Measurements from ENCODE around the gene GYPB.
"Not testable (repeated sequence)": the region's sequence is repeated elsewhere in the genome, so short reads cannot be mapped to it uniquely, and the experiment has no call there.

Gene GYPB

GRCh38 chr4:143974021-143974420, 45.2 kb downstream of the GYPB start:
- not testable (repeated sequence) for H3K9me3 ChIP-seq (ENCODE audit: insufficient read depth, low read depth, low read length); H3K4me3 ChIP-seq (ENCODE audit: low read length)

DNA sequence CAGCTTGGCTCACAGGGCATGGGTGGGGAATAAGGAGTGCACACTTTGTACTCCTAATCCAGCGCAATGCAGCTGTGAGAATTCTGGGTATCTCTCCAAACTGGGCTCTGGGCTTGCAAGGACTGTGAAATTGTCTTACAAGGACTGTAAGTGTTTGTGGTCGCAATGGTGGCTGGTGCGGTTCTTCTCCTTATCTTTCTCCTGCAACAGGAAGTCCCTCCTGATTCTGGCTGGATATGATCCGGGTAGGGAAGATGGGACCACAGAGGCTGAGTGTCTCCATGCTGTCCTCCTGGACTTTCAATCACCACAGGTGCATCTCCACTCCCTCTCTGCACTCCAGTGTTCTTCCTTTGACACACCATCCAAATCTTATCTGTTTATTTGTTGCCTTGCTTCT, 58.1 kb downstream of the GYPB start:
- H3K27ac ChIP-seq (ENCODE audit: low read length), result no peak overlapping the region
- no peaks in the 10 kb centered on the region for H3K9me3 ChIP-seq (ENCODE audit: insufficient read depth, low read depth, low read length)
- H3K36me3 ChIP-seq (ENCODE audit: insufficient read depth, low read depth, low read length), result no peaks in the 10 kb centered on the region
- no peaks in the 10 kb centered on the region for H3K4me1 ChIP-seq (ENCODE audit: insufficient read depth, low read length)
- no peaks in the 10 kb centered on the region for H3K27me3 ChIP-seq (ENCODE audit: insufficient read depth, low read length)
- no peak overlapping the region for H3K9ac ChIP-seq (ENCODE audit: low read depth, low read length)
- no peak overlapping the region for H3K4me3 ChIP-seq (ENCODE audit: low read length)

More at GRCh38 chr4:143974021-143974420, 45.2 kb downstream of the GYPB start:
- H3K4me1 ChIP-seq (ENCODE audit: insufficient read depth, low read length); H3K27me3 ChIP-seq (ENCODE audit: insufficient read depth, low read length); H3K36me3 ChIP-seq (ENCODE audit: insufficient read depth, low read depth, low read length); H3K27ac ChIP-seq (ENCODE audit: low read length); H3K9ac ChIP-seq (ENCODE audit: low read depth, low read length): not testable (repeated sequence)

DNA sequence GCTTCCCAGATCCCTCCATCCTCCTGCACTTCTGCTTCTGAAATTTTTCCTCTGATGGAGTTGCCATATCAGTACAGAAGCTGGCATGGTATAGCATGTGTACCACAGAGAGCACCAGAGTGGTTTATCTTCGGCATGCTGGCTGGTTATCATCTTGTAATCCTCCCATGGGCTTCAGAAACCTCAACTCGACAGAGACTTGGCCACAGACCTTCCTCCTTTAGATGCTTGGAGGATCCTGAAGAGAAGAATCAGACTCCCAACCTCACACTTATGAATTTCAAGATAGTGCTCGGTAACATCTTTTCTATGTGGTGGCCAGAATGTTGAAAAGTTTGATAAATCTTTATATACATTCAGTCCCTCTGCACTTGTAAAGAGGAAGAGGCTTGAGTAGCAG, 63.9 kb downstream of the GYPB start:
- not testable (repeated sequence) for H3K9ac ChIP-seq (ENCODE audit: low read depth, low read length); H3K36me3 ChIP-seq (ENCODE audit: insufficient read depth, low read depth, low read length); H3K4me1 ChIP-seq (ENCODE audit: insufficient read depth, low read length); H3K4me3 ChIP-seq (ENCODE audit: low read length); H3K27ac ChIP-seq (ENCODE audit: low read length); H3K9me3 ChIP-seq (ENCODE audit: insufficient read depth, low read depth, low read length); H3K27me3 ChIP-seq (ENCODE audit: insufficient read depth, low read length)

DNA sequence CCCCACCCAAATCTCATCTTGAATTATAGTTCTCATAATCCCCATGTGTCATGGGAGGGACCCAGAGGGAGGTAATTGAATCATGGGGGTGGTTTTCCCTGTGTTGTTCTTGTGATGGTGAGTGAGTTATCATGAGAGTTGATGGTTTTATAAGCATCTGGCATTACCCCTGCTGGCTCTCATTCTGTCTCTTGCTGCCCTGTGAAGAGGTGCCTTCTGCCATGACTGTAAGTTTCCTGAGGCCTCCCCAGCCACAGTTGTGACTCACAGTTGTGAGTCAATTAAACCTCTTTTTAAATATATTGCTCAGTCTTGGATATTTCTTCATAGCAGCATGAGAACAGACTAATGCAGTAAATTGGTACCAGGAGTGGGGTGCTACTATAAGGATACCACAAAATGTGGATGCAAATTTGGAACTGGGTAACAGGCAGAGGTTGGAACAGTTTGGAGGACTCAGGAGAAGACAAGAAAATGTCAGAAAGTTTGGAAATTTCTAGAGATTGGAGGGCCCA, 67.7 kb downstream of the GYPB start:
- H3K27ac ChIP-seq (ENCODE audit: low read length); H3K9me3 ChIP-seq (ENCODE audit: insufficient read depth, low read depth, low read length); H3K36me3 ChIP-seq (ENCODE audit: insufficient read depth, low read depth, low read length); H3K9ac ChIP-seq (ENCODE audit: low read depth, low read length); H3K27me3 ChIP-seq (ENCODE audit: insufficient read depth, low read length); H3K4me3 ChIP-seq (ENCODE audit: low read length); H3K4me1 ChIP-seq (ENCODE audit: insufficient read depth, low read length): not testable (repeated sequence)

DNA sequence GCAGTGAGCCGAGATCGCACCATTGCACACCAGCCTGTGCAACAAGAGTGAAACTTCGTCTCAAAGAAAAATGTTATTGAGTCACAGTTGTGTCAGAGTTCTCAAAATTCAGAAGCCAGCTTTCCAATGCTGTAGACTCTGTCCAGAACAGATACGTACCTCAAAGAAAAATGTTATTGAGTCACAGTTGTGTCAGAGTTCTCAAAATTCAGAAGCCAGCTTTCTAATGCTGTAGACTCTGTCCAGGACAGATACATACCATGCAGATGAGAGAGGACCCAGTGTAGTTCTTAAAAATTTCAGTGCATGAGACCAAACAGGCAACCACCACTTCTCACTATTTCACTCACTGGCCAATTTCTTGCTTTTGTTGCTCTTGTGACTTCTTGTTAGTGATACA, 68.2 kb downstream of the GYPB start:
- not testable (repeated sequence) for H3K4me1 ChIP-seq (ENCODE audit: insufficient read depth, low read length); H3K27ac ChIP-seq (ENCODE audit: low read length); H3K9me3 ChIP-seq (ENCODE audit: insufficient read depth, low read depth, low read length); H3K4me3 ChIP-seq (ENCODE audit: low read length); H3K36me3 ChIP-seq (ENCODE audit: insufficient read depth, low read depth, low read length); H3K9ac ChIP-seq (ENCODE audit: low read depth, low read length); H3K27me3 ChIP-seq (ENCODE audit: insufficient read depth, low read length)

DNA sequence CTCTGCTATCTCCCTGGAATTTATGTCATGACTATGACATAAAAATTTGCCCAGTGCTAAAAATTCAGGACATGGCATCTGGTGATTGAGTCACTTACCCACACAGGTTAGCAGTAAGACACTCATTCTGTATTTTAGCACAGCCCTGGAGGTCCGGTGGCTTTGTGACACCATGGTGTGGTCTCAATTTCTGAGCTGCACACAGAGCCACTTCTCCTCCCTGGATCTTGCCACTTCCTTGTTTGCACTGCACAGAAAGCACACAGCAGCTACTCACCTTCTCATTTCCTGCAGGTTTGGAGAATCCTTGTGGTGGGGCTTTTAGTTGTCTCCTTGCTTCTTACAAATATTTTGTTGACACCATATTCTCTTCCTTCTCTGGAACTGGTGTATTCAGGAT, 69.0 kb downstream of the GYPB start:
- H3K27ac ChIP-seq (ENCODE audit: low read length); H3K36me3 ChIP-seq (ENCODE audit: insufficient read depth, low read depth, low read length); H3K9me3 ChIP-seq (ENCODE audit: insufficient read depth, low read depth, low read length); H3K4me3 ChIP-seq (ENCODE audit: low read length); H3K9ac ChIP-seq (ENCODE audit: low read depth, low read length); H3K4me1 ChIP-seq (ENCODE audit: insufficient read depth, low read length); H3K27me3 ChIP-seq (ENCODE audit: insufficient read depth, low read length): not testable (repeated sequence)

DNA sequence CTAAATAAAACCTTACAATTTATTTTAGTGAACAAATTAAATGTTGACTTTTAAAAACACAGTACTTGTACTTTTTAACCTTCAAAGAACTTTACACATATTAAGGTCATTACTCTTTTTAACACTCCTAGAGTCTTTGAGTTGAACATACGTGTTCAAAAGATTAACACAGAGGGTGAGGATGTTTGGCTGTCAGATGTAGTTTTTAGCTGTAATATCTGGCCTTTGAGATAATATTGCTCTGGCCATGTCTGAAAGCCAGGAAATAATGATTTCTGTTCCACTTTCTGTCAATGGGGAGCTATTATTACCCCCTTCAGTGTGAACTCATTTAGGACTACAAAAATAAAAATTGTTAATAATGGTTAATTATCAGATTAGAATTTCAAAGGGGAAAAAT, 71.7 kb downstream of the GYPB start:
- not testable (repeated sequence) for H3K9ac ChIP-seq (ENCODE audit: low read depth, low read length); H3K4me1 ChIP-seq (ENCODE audit: insufficient read depth, low read length); H3K27me3 ChIP-seq (ENCODE audit: insufficient read depth, low read length); H3K27ac ChIP-seq (ENCODE audit: low read length); H3K9me3 ChIP-seq (ENCODE audit: insufficient read depth, low read depth, low read length); H3K4me3 ChIP-seq (ENCODE audit: low read length); H3K36me3 ChIP-seq (ENCODE audit: insufficient read depth, low read depth, low read length)

Data from iPS-20b (cell line).